Endothelial cell of umbilical vein (primary cell): ENCODE results near the gene TMEM62.

Experiments used
- CTCF ChIP-seq, 2 donors: IDR thresholded peaks; 1 replicate in 1 of 2; 2 replicates in 1 of 2; pipeline ENCODE4 v1.5.1; 2011; ENCODE audit warnings: low read length in 2 of 2, mild to moderate bottlenecking in 2 of 2, moderate library complexity in 2 of 2, control low read depth in 1 of 2, inconsistent platforms in 1 of 2, low read depth in 1 of 2; ENCODE audit not compliant: insufficient read depth in 1 of 2; ENCODE audit errors: extremely low read depth in 1 of 2
- POLR2A ChIP-seq: IDR thresholded peaks from 2 replicates; pipeline ENCODE4 v1.6.1; 2012; ENCODE audit warnings: low read depth, mild to moderate bottlenecking, control low read depth, low read length

- TF ChIP-seq CTCF (IDR thresholded peaks at IDR 0.05; ENCODE audit: extremely low read depth in 1 of 2, insufficient read depth in 1 of 2, low read depth in 1 of 2, low read length in 2 of 2) (no peak), POLR2A (no peak)
Measured at GRCh38 chr15:43230640-43231115, 97.3 kb downstream of the TMEM62 start.
